OCI-LY7 (cell line): Measurements from ENCODE around the gene ZBTB44. TPM values are rescaled to one million over a fixed set of nuclear protein-coding genes. Genes with fewer than 3 reads are reported as not detected.

ENCODE experiments used
- BruUV-seq: library from RNA; stranded (reverse); fragments of 400-500 nt; replicated peaks from 2 replicates; lab custom pipeline; 2021; lab: Mats Ljungman, UMichigan
- CTCF ChIA-PET: fragments of 300-600 bp; sonication (Branson Sonifier 250); formaldehyde crosslinking; loops from one replicate; lab custom pipeline; 2022; ENCODE audit warnings: antibody characterized with exemption; ENCODE audit not compliant: unreplicated experiment; lab: Charles Lee
- POLR2A ChIA-PET: fragments of 300-600 bp; sonication (Branson Sonifier 250); formaldehyde crosslinking; loops from one replicate; lab custom pipeline; 2022; ENCODE audit warnings: antibody characterized with exemption; lab: Charles Lee
- DNase-seq: peaks from one replicate; pipeline ENCODE4 v3.0.0-alpha.2; 2015; ENCODE audit warnings: low spot score
- H2AFZ ChIP-seq: fragments of 200-600 bp; sonication (generic), shearing (Covaris generic); 2 replicates; pipeline ENCODE4 v1.6.1; 2014; ENCODE audit warnings: mild to moderate bottlenecking, antibody characterized with exemption, low read length, moderate library complexity
- H3K27ac ChIP-seq: fragments of 200-600 bp; sonication (generic); 2 replicates; pipeline ENCODE4 v1.5.1; 2014; ENCODE audit warnings: mixed run types, low read depth, mild to moderate bottlenecking, moderate library complexity, low read length, inconsistent platforms; ENCODE audit not compliant: poor library complexity, severe bottlenecking
- H3K36me3 ChIP-seq: fragments of 200-600 bp; sonication (generic); 2 replicates; pipeline ENCODE4 v1.6.1; 2014; ENCODE audit warnings: mild to moderate bottlenecking, antibody characterized with exemption, low read length, moderate library complexity, mixed read lengths; ENCODE audit not compliant: insufficient read depth
- H3K4me1 ChIP-seq: fragments of 200-600 bp; sonication (generic); 2 replicates; pipeline ENCODE4 v1.5.1; 2014; ENCODE audit warnings: mild to moderate bottlenecking, low read length; ENCODE audit not compliant: insufficient read depth, poor library complexity, severe bottlenecking
- H3K4me2 ChIP-seq: fragments of 200-600 bp; sonication (generic); 2 replicates; pipeline ENCODE4 v1.6.1; 2014; ENCODE audit warnings: mild to moderate bottlenecking, low read length
- H3K4me3 ChIP-seq: fragments of 200-600 bp; sonication (generic); 2 replicates; pipeline ENCODE4 v1.5.1; 2014; ENCODE audit warnings: mild to moderate bottlenecking, low read depth, low read length; ENCODE audit not compliant: poor library complexity, severe bottlenecking
- H3K79me2 ChIP-seq: fragments of 200-600 bp; sonication (generic); 2 replicates; pipeline ENCODE4 v1.6.1; 2016; ENCODE audit warnings: low read depth, mild to moderate bottlenecking, low read length, moderate library complexity, mixed read lengths; ENCODE audit not compliant: insufficient read depth
- H3K9me2 ChIP-seq: fragments of 200-600 bp; sonication (generic); 2 replicates; pipeline ENCODE4 v1.6.1; 2016; ENCODE audit warnings: mild to moderate bottlenecking, low read length, mixed read lengths; ENCODE audit not compliant: insufficient read depth
- H3K9me3 ChIP-seq: fragments of 200-600 bp; sonication (generic); 2 replicates; pipeline ENCODE4 v1.6.1; 2014; ENCODE audit warnings: mild to moderate bottlenecking, mixed run types, low read length, mixed read lengths
- H4K20me1 ChIP-seq: fragments of 200-600 bp; sonication (generic); 2 replicates; pipeline ENCODE4 v1.6.1; 2014; ENCODE audit warnings: mild to moderate bottlenecking, antibody characterized with exemption, low read length, moderate library complexity, mixed read lengths; ENCODE audit not compliant: insufficient read depth
- CTCF ChIP-seq: fragments of 200-600 bp; sonication (generic); conservative IDR thresholded peaks from 2 replicates; pipeline ENCODE4 v1.5.1; 2014; ENCODE audit warnings: mild to moderate bottlenecking, antibody characterized with exemption, low read length, moderate library complexity, mixed read lengths
- EZH2phosphoT487 ChIP-seq: fragments of 200-600 bp; sonication (generic); IDR thresholded peaks from 2 replicates; pipeline ENCODE4 v1.6.1; 2018; ENCODE audit warnings: low read depth, borderline replicate concordance, mild to moderate bottlenecking, mixed run types, antibody characterized with exemption, low read length, moderate library complexity, mixed read lengths
- intact Hi-C: fragments of 100-400 bp; cut with micrococcal nuclease; formaldehyde crosslinking; loops from one replicate; pipeline ENCODE4 v1.10.0; 2022; ENCODE audit not compliant: unreplicated experiment
- total RNA-seq, 2 experiments: library from RNA; depleted of rRNA in 1 of 2; stranded (reverse); fragments of >200 nt in 1 of 2; shearing (Covaris generic) in 1 of 2; gene quantifications; 2 replicates each; pipeline ENCODE4 v1.2.3, GENCODE V29; 2014 to 2022

ZBTB44 gene
- total RNA-seq, 2 experiments from 2014 or later = 57.4 to 60.2 TPM

GRCh38 chr11:130203766-130204702 lies 110.7 kb downstream of the ZBTB44 start:
- ChIA-PET CTCF (no interaction called here), POLR2A (interaction anchor here (0.7 kb wide), 1 partner anchor 1265 kb away, joined by 3 read pairs; no protein-coding TSS in a partner anchor)
- Histone ChIP-seq H3K4me1 (peaks cover 6% of the 10 kb centered on the region), H4K20me1 (no peaks in the 10 kb centered on the region), H3K79me2 (no peaks in the 10 kb centered on the region), H3K9me3 (no peaks in the 10 kb centered on the region), H2AFZ (no peak overlapping the region), H3K4me2 (no peak overlapping the region), H3K36me3 (peaks cover 95% of the 10 kb centered on the region), H3K9me2 (no peaks in the 10 kb centered on the region), H3K4me3 (no peak overlapping the region), H3K27ac (no peak overlapping the region)
- intact Hi-C loops = no loop called here
- DNase-seq = no peak
- no TSS peak for BruUV-seq
- TF ChIP-seq EZH2phosphoT487 (no peak), CTCF (no peak)

GRCh38 chr11:130202818-130203689 lies 111.7 kb downstream of the ZBTB44 start:
- intact Hi-C loops = no loop called here
- Histone ChIP-seq H3K4me2 (no peak overlapping the region), H3K9me3 (no peaks in the 10 kb centered on the region), H3K36me3 (peaks cover 95% of the 10 kb centered on the region), H4K20me1 (no peaks in the 10 kb centered on the region), H3K4me1 (peaks cover 6% of the 10 kb centered on the region), H3K79me2 (no peaks in the 10 kb centered on the region), H3K27ac (no peak overlapping the region), H3K9me2 (no peaks in the 10 kb centered on the region), H2AFZ (no peak overlapping the region), H3K4me3 (no peak overlapping the region)
- BruUV-seq = no TSS peak
- no peak for DNase-seq
- ChIA-PET POLR2A (interaction anchor here (0.7 kb wide), 1 partner anchor 1264 kb away, joined by 3 read pairs; no protein-coding TSS in a partner anchor), CTCF (no interaction called here)
- TF ChIP-seq EZH2phosphoT487 = no peak
- TF ChIP-seq CTCF = no peak
